Muscle layer of colon (tissue), 2 donors: Measurements from ENCODE around the gene PLEKHA7.

Source experiments
- H3K27ac ChIP-seq: one replicate; pipeline ENCODE4 v1.7.0; 2013; ENCODE audit warnings: low read depth, mild to moderate bottlenecking, low read length, moderate library complexity
- H3K27me3 ChIP-seq, 2 donors: one replicate each; pipeline ENCODE4 v1.7.0; 2013; ENCODE audit warnings: low read length in 2 of 2, mild to moderate bottlenecking in 2 of 2; ENCODE audit not compliant: insufficient read depth in 2 of 2, control insufficient read depth in 1 of 2
- H3K36me3 ChIP-seq: one replicate; pipeline ENCODE4 v1.7.0; 2013; ENCODE audit warnings: mild to moderate bottlenecking, low read length; ENCODE audit not compliant: insufficient read depth
- H3K4me1 ChIP-seq: one replicate; pipeline ENCODE4 v1.7.0; 2013; ENCODE audit warnings: mild to moderate bottlenecking, low read length; ENCODE audit not compliant: insufficient read depth
- H3K4me3 ChIP-seq, 2 donors: one replicate each; pipeline ENCODE4 v1.7.0; 2013; ENCODE audit warnings: low read length in 2 of 2, low read depth in 1 of 2, mild to moderate bottlenecking in 1 of 2, moderate library complexity in 1 of 2
- H3K9ac ChIP-seq: one replicate; pipeline ENCODE4 v1.7.0; 2013; ENCODE audit warnings: low read length
- H3K9me3 ChIP-seq: one replicate; pipeline ENCODE4 v1.7.0; 2013; ENCODE audit warnings: mild to moderate bottlenecking, low read length
- donor health status: abdominal sarcoma.
- donor health status: Adenocarcinoma of cecum.

PLEKHA7 gene

GRCh38 chr11:16825101-16825500, 189.1 kb downstream of the PLEKHA7 start:
- Histone ChIP-seq H3K36me3 (no peaks in the 10 kb centered on the region), H3K27me3 (no peaks in the 10 kb centered on the region), H3K9me3 (no peaks in the 10 kb centered on the region), H3K4me3 (no peak overlapping the region), H3K9ac (no peak overlapping the region), H3K27ac (no peak overlapping the region), H3K4me1 (peaks cover 7% of the 10 kb centered on the region)

- Histone ChIP-seq H3K27me3 (no peaks in the 10 kb centered on the region), H3K9ac (no peak overlapping the region), H3K4me1 (peaks cover 8% of the 10 kb centered on the region), H3K36me3 (no peaks in the 10 kb centered on the region), H3K27ac (no peak overlapping the region), H3K4me3 (no peak overlapping the region), H3K9me3 (no peaks in the 10 kb centered on the region)
Measured at GRCh38 chr11:16820324-16821092, 193.7 kb downstream of the PLEKHA7 start.

- no peaks in the 10 kb centered on the region for H3K36me3 ChIP-seq
- H3K4me1 ChIP-seq: peaks cover 8% of the 10 kb centered on the region
- no peak overlapping the region for H3K9ac ChIP-seq
- H3K9me3 ChIP-seq: no peaks in the 10 kb centered on the region
- no peak overlapping the region for H3K4me3 ChIP-seq
- H3K27me3 ChIP-seq: no peaks in the 10 kb centered on the region
- no peak overlapping the region for H3K27ac ChIP-seq
Measured at GRCh38 chr11:16818284-16818683, 195.9 kb downstream of the PLEKHA7 start.

GRCh38 chr11:16817351-16817750, 196.9 kb downstream of the PLEKHA7 start:
- H3K27ac ChIP-seq: no peak overlapping the region
- no peaks in the 10 kb centered on the region for H3K9me3 ChIP-seq
- no peak overlapping the region for H3K4me3 ChIP-seq
- peaks cover 8% of the 10 kb centered on the region for H3K4me1 ChIP-seq
- H3K36me3 ChIP-seq: no peaks in the 10 kb centered on the region
- no peak overlapping the region for H3K9ac ChIP-seq
- H3K27me3 ChIP-seq: no peaks in the 10 kb centered on the region

DNA sequence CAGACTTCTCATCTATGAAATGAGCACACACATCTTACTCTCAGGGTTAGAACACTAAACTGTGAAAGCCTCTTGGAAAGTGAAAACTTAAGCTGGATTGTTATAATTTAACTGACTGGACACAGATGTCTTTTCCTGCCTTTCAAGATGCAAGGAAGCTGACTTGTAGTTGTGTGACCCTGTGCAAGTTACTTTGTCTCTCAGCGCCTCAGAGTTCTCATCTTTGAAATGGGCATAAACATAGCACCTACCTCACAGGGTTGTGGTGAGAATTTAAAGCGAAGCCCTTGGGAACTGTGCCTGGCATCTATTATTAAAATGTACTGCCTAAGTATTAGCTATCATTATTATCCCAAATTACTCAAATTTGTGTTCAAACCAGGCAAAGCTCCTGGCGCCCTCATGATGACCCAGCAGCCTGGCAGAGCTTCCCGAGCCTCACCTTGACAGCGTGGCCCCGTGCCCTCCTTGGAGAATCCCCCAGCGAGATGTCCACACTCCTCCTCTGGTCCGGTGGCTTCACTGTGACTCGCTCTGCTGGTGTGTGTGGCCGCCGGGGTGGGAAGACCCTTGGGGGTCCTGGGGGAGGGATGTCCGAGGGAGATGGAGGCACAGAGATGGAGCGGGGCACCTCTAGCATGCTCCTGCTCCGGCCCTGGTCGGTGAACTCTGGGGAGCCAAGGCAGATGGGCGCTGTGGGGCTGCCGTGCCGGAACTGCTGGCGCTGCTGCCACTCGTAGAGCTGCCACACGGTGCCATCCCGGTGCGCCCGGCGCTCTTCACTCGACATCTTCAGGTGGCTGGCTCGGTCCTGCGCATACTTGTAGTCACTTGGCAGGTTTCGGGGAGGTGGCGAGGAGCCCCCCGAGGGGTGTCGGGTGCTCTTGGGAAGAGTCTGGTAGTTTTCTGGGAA, 197.6 kb downstream of the PLEKHA7 start:
- Histone ChIP-seq H3K4me3 (no peak overlapping the region), H3K36me3 (no peaks in the 10 kb centered on the region), H3K9ac (no peak overlapping the region)

DNA sequence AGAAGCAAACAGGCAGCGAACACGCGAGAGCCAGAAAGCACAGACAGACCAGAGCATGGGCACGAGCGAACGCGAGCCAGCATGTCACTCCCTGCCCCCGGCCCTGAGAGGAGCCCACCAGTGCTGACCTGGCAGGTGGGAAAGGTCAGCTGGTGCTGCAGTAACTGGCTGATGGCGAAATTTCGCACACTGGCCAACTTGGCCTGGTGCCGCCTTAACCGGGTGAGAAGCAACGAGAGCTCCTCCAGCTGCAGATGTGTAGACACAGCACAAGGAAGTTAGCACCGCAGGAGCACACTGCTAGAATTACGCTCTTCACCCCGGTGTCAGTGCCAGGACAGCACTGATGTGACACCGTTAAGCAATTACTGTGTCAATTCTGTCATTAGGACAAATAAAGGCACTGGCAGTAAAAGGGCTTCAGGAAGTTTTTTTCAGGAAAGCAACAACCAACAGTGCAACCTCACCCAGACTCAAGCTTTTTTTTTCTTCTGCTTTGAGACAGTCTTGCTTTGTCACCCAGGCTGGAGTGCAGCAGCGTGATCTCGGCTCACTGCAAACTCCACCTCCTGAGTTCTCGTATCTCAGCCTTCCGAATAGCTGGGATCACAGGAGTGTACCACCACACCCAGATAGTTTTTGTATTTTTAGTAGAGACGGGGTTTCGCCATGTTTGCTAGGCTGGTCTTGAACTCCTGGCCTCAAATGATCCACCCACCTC, 199.0 kb downstream of the PLEKHA7 start:
- no peaks in the 10 kb centered on the region for H3K27me3 ChIP-seq
- H3K4me3 ChIP-seq: no peak overlapping the region
- no peak overlapping the region for H3K9ac ChIP-seq
- no peaks in the 10 kb centered on the region for H3K9me3 ChIP-seq
- no peaks in the 10 kb centered on the region for H3K36me3 ChIP-seq
- H3K27ac ChIP-seq: no peak overlapping the region
- H3K4me1 ChIP-seq: peaks cover 2% of the 10 kb centered on the region

More for the DNA sequence above, 197.6 kb downstream of the PLEKHA7 start:
- Histone ChIP-seq H3K27me3 (no peaks in the 10 kb centered on the region), H3K4me1 (peaks cover 8% of the 10 kb centered on the region), H3K27ac (no peak overlapping the region), H3K9me3 (no peaks in the 10 kb centered on the region)

DNA sequence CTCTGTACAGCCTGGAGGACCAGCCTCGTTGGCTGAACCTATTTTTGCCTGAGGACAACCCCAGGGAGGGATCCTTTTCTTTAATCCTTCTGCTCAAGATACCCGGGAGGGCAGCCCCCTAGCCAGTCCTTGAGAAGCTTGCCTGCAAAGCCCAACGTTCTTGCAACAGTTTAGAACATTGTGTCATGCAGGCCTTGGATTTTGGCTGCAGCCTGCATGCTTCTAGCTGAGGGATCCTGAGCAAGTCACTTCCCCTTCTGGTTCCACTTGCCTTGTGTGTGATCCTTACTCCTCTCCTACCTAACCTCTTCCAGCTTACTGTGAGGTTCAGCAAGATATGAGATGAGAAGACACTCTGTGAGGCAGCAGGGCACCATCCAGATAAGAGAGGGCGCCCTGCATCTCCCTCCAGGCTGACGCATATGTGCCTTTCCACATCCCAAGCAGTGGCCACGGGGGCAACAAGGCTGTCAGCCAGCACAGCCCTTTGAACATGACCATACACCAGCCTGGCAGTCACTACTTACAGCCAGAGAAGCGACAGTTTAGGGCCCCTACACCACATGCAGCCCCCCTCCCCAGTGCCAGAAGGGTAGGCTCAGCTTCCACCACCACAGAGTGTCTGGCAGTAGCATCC, 199.7 kb downstream of the PLEKHA7 start:
- Histone ChIP-seq H3K9ac (no peak overlapping the region), H3K27me3 (no peaks in the 10 kb centered on the region), H3K9me3 (no peaks in the 10 kb centered on the region), H3K27ac (no peak overlapping the region), H3K4me1 (no peaks in the 10 kb centered on the region), H3K36me3 (no peaks in the 10 kb centered on the region), H3K4me3 (no peak overlapping the region)

DNA sequence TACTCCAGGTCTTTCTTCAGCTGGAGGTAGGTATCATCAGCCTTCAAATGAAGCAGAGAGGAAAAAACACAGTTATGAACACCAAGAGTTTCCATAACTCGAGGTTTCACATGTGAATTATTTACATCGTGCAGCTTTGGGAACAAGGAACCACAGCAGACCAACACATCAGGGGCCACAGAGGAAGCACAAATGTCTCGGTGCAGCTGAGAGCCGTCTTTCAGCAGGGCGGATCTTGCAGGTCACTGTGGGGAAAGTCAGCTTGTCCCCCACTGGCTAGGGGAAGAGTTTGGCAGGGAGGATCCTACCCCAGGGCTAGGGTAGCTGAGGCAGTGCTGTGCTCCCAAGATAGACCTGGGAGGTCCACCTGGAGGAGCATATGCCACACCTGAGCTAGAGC, 201.1 kb downstream of the PLEKHA7 start:
- H3K9ac ChIP-seq: no peak overlapping the region
- H3K36me3 ChIP-seq: no peaks in the 10 kb centered on the region
- H3K27me3 ChIP-seq: no peaks in the 10 kb centered on the region
- H3K27ac ChIP-seq: no peak overlapping the region
- H3K4me1 ChIP-seq: no peaks in the 10 kb centered on the region
- H3K4me3 ChIP-seq: no peak overlapping the region
- H3K9me3 ChIP-seq: no peaks in the 10 kb centered on the region

GRCh38 chr11:16812274-16812673, 201.9 kb downstream of the PLEKHA7 start:
- H3K4me1 ChIP-seq: no peaks in the 10 kb centered on the region
- H3K9ac ChIP-seq: no peak overlapping the region
- H3K27ac ChIP-seq: no peak overlapping the region
- H3K4me3 ChIP-seq: no peak overlapping the region
- no peaks in the 10 kb centered on the region for H3K9me3 ChIP-seq
- H3K36me3 ChIP-seq: no peaks in the 10 kb centered on the region
- H3K27me3 ChIP-seq: no peaks in the 10 kb centered on the region

DNA sequence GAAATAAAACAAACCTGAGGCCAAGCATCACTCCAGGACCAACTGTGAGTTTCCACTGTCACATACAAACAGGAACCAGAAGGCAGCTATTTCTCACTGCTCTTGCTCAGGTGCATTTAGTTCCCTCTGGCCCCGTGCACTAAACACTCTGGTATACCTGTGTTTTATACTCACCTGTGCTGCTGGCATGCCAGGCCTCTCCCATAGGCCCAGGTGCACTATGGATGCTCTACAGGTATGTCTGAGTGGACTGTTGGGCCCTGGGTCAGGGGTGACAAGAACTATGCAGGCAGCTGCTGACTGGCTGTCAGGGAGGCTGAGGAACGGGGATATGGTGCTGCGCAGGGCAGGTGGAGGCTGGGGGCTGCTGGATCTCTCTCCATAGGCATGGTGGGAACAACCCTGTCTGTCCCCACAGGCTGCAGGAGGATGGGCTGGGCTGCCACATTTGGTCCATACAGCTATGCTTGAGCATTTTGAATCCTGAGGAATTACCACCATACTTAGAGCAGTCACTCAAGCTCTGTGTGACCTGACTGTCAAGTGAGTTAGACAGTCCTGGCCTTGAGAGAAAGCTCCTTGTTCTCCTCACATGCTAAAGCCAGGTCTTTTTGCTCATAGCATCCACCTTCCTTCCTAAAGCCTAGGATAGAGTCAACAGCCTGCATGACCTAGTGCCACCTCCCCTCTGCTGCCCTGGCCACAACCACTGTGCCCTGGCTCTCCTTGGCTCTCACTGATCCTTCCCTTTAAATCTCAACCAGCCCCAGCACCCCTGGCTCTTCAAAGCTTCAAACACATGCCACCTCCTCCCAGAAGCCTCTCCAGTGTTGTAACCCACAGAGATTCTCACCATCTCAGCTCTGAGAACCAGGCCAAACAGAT, 202.8 kb downstream of the PLEKHA7 start:
- Histone ChIP-seq H3K27ac (no peak overlapping the region), H3K4me1 (no peaks in the 10 kb centered on the region), H3K27me3 (no peaks in the 10 kb centered on the region), H3K4me3 (no peak overlapping the region), H3K9me3 (no peaks in the 10 kb centered on the region), H3K36me3 (no peaks in the 10 kb centered on the region), H3K9ac (no peak overlapping the region)
